Uterus (tissue), 4 donors: ENCODE results near the gene NBR1. TPM values are rescaled to one million over a fixed set of nuclear protein-coding genes. Genes with fewer than 3 reads are reported as not detected.
A peak's percentile ranks its signal among the peaks of the same experiment; 100 is the strongest.
"Not testable (repeated sequence)": the region's sequence is repeated elsewhere in the genome, so short reads cannot be mapped to it uniquely, and the experiment has no call there.

ENCODE experiments used
- DNase-seq, 2 donors: peaks; one replicate each; pipeline ENCODE4 v3.0.0-alpha.2; 2019 to 2020
- H3K27ac ChIP-seq, 2 donors: fragments of 200-600 bp; sonication (generic); 1 replicate in 1 of 2; 2 replicates in 1 of 2; pipeline ENCODE4 v1.5.1; 2016 to 2018
- H3K27me3 ChIP-seq, 2 donors: fragments of 200-600 bp; sonication (generic); one replicate each; pipeline ENCODE4 v1.5.1; 2018 to 2019; ENCODE audit warnings: control low read depth in 1 of 2
- H3K36me3 ChIP-seq, 2 donors: fragments of 200-600 bp; sonication (generic); one replicate each; pipeline ENCODE4 v1.5.1; 2019; ENCODE audit warnings: control low read depth in 1 of 2
- H3K4me1 ChIP-seq, 2 donors: fragments of 200-600 bp; sonication (generic); one replicate each; pipeline ENCODE4 v1.5.1; 2018 to 2019; ENCODE audit warnings: control low read depth in 1 of 2
- H3K4me3 ChIP-seq, 2 donors: fragments of 200-600 bp; sonication (generic); 1 replicate in 1 of 2; 2 replicates in 1 of 2; pipeline ENCODE4 v1.5.1; 2018 to 2019; ENCODE audit warnings: mild to moderate bottlenecking in 1 of 2
- H3K9me3 ChIP-seq, 2 donors: fragments of 200-600 bp; sonication (generic); one replicate each; pipeline ENCODE4 v1.5.1; 2019; ENCODE audit warnings: control low read depth in 1 of 2
- POLR2A ChIP-seq, 2 donors: fragments of 450-650 bp; IDR thresholded peaks; one replicate each; pipeline ENCODE4 v1.6.1; 2016; ENCODE audit warnings: antibody characterized with exemption in 2 of 2, mild to moderate bottlenecking in 1 of 2, moderate library complexity in 1 of 2
- intact Hi-C: fragments of 100-400 bp; cut with DNase I; formaldehyde crosslinking; loops from one replicate; pipeline ENCODE4 v1.15.1; 2023; ENCODE audit warnings: low total_unique reads
- total RNA-seq, 4 donors: library from RNA; depleted of rRNA in 3 of 4; stranded (reverse); fragments of >200 nt in 3 of 4; gene quantifications; one replicate each; pipeline versions ENCODE4 v1.1.0 to v1.2.4, GENCODE V29; 2014 to 2023
- TF ChIP-seq, protein P1 (sequence below), 4 experiments: fragments of 200-600 bp in 2 of 4; fragments of 450-650 bp in 2 of 4; sonication (generic) in 2 of 4; IDR thresholded peaks; one replicate each; pipeline ENCODE4 v1.5.1; 2016 to 2019; ENCODE audit warnings: antibody characterized with exemption in 4 of 4, mild to moderate bottlenecking in 2 of 4, moderate library complexity in 1 of 4
- donor health status: DM: yes; HTN: yes; CAD: no.

The NBR1 gene
- total RNA-seq, 4 donors from 2014 or later = 30.0 to 126 (median 67.2) TPM

DNA sequence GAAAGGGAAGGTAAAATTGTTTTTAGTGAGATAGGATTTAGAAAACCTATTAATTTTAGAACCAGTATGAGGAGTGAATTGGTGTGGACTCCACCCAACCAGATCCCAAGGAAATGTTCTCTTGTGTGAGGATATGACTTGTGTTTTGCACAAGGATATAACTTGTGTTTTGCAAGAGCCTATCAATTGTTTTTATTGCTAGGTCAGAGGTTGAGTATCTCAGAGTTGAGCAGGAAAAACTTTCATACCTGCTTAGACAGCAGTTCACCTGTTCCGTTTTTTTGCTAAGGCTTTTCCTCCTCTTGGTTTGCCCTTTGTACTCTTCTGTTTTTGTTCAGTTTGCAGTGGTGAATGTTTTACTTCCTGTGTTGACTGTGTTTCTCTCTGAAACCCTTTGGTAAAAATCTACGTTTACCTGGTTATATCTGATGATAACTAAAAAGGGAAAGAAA, 5.1 kb downstream of the NBR1 start:
- Histone ChIP-seq H3K4me1 (peaks cover 15 to 29% of the 10 kb centered on the region in 2 donors), H3K27me3 (no peaks in the 10 kb centered on the region), H3K36me3 (no peaks in the 10 kb centered on the region), H3K4me3 (no peak overlapping the region), H3K27ac (peak overlapping the region in 1 of 2 donors; percentile 43), H3K9me3 (no peaks in the 10 kb centered on the region)
- intact Hi-C loops = no loop called here
- no peak for TF ChIP-seq POLR2A (IDR thresholded peaks at IDR 0.05)
- TF ChIP-seq, protein P1, sequence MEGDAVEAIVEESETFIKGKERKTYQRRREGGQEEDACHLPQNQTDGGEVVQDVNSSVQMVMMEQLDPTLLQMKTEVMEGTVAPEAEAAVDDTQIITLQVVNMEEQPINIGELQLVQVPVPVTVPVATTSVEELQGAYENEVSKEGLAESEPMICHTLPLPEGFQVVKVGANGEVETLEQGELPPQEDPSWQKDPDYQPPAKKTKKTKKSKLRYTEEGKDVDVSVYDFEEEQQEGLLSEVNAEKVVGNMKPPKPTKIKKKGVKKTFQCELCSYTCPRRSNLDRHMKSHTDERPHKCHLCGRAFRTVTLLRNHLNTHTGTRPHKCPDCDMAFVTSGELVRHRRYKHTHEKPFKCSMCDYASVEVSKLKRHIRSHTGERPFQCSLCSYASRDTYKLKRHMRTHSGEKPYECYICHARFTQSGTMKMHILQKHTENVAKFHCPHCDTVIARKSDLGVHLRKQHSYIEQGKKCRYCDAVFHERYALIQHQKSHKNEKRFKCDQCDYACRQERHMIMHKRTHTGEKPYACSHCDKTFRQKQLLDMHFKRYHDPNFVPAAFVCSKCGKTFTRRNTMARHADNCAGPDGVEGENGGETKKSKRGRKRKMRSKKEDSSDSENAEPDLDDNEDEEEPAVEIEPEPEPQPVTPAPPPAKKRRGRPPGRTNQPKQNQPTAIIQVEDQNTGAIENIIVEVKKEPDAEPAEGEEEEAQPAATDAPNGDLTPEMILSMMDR (IDR thresholded peaks at IDR 0.05) = no peak
- no peak for DNase-seq

DNA sequence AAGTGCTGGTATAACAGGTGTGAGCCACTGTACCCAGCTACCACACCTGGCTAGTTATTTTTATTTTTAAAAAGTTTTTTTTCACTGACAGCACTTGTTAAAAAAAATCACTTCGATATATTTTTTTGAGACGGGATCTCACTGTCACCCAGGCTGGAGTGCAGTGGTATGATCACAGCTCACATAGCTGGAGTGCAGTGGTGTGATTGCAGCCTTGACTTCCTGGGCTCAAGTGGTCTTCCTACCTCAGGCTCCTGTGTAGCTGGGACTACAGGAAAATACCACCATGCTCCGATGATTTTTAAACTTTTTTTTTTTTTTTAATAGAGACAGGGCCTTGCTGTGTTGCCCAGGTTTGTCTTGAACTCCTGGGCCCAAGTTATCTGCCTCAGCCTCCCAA, 12.9 kb downstream of the NBR1 start:
- no peaks in the 10 kb centered on the region for H3K4me1 ChIP-seq
- H3K4me3 ChIP-seq = no peak overlapping the region
- intact Hi-C loops = no loop called here
- no peak for DNase-seq
- H3K36me3 ChIP-seq = no peaks in the 10 kb centered on the region
- TF ChIP-seq POLR2A (IDR thresholded peaks at IDR 0.05) = no peak
- TF ChIP-seq, protein P1 (IDR thresholded peaks at IDR 0.05) = no peak
- no peaks in the 10 kb centered on the region for H3K27me3 ChIP-seq
- no peaks in the 10 kb centered on the region for H3K9me3 ChIP-seq
- H3K27ac ChIP-seq = no peak overlapping the region

DNA sequence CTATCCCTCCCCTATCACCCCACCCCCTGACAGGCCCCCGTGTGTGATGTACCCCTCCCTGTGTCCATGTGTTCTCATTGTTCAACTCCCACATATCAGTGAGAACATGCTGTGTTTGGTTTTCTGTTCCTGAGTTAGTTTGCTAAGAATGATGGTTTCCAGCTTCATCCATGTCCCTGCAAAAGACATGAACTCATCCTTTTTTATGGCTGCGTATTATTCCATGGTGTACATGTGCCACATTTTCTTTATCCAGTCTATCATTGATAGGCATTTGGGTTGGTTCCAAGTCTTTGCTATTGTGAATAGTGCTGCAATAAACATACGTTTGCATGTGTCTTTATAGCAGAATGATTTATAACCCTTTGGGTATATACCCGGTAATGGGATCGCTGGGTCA, 15.6 kb downstream of the NBR1 start:
- intact Hi-C loops, H3K4me3 ChIP-seq, H3K9me3 ChIP-seq, H3K36me3 ChIP-seq, H3K4me1 ChIP-seq, H3K27ac ChIP-seq, DNase-seq, H3K27me3 ChIP-seq: not testable (repeated sequence)

DNA sequence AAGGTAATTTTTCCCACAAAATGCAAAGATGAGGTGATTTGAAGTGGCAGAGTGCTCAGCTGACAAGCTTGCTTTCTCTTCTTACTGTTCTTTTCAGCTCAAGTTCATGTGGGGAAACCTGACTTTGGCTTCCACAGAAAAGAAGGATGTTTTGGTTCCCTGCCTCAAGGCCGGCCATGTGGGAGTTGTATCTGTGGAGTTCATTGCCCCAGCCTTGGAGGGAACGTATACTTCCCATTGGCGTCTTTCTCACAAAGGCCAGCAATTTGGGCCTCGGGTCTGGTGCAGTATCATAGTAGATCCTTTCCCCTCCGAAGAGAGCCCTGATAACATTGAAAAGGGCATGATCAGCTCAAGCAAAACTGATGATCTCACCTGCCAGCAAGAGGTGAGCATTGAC, 22.2 kb downstream of the NBR1 start:
- no peaks in the 10 kb centered on the region for H3K27me3 ChIP-seq
- intact Hi-C loops = no loop called here
- no peak overlapping the region for H3K4me3 ChIP-seq
- DNase-seq = no peak
- no peak for TF ChIP-seq POLR2A (IDR thresholded peaks at IDR 0.05)
- TF ChIP-seq, protein P1 (IDR thresholded peaks at IDR 0.05) = no peak
- no peak overlapping the region for H3K27ac ChIP-seq
- H3K36me3 ChIP-seq = no peaks in the 10 kb centered on the region
- no peaks in the 10 kb centered on the region for H3K4me1 ChIP-seq
- no peaks in the 10 kb centered on the region for H3K9me3 ChIP-seq

DNA sequence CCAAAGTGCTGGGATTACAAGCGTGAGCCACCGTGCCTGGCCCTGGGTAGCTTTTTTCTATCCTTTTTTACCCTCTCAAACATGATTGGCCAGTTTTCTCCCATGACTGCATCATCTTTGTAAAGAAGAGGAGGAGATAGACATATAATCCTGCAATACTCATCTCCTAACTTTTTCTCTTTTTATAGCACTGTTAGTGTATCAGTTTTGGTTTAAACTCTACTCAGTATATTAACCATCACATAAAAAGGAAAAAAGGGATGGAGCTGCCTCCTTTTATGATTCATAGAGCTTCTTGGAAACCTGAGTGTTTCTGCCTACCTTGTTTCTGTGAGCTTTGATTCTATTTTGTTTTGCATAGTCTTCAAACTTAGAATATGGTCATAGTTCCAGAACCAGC, 28.6 kb downstream of the NBR1 start:
- no peaks in the 10 kb centered on the region for H3K36me3 ChIP-seq
- no peak for DNase-seq
- intact Hi-C loops = no loop called here

More for the DNA sequence above, 28.6 kb downstream of the NBR1 start:
- no peaks in the 10 kb centered on the region for H3K4me1 ChIP-seq
- no peaks in the 10 kb centered on the region for H3K9me3 ChIP-seq
- TF ChIP-seq, protein P1 (IDR thresholded peaks at IDR 0.05) = no peak
- TF ChIP-seq POLR2A (IDR thresholded peaks at IDR 0.05) = no peak
- no peak overlapping the region for H3K27ac ChIP-seq
- H3K27me3 ChIP-seq = no peaks in the 10 kb centered on the region
- H3K4me3 ChIP-seq = no peak overlapping the region
